Limb (tissue), 2 donors: ENCODE data around the gene ATP6V1E1.
"Not testable (repeated sequence)": the region's sequence is repeated elsewhere in the genome, so short reads cannot be mapped to it uniquely, and the experiment has no call there.

Source experiments
- DNase-seq, 2 donors: peaks; one replicate each; pipeline ENCODE4 v3.0.0-alpha.2; 2016; ENCODE audit errors: extremely low spot score in 2 of 2

ATP6V1E1 gene

GRCh38 chr22:17581056-17581455 lies 47.5 kb downstream of the ATP6V1E1 start:
- no peak for DNase-seq

- no peak for DNase-seq
Measured at GRCh38 chr22:17580441-17581031, 48.0 kb downstream of the ATP6V1E1 start.

GRCh38 chr22:17579535-17579981 lies 49.0 kb downstream of the ATP6V1E1 start:
- no peak for DNase-seq

GRCh38 chr22:17578136-17578754 lies 50.3 kb downstream of the ATP6V1E1 start:
- DNase-seq = peak; percentile 49 to 53

GRCh38 chr22:17576470-17576869 lies 52.1 kb downstream of the ATP6V1E1 start:
- DNase-seq = no peak

- no peak for DNase-seq
Measured at GRCh38 chr22:17575681-17576080, 52.9 kb downstream of the ATP6V1E1 start.

GRCh38 chr22:17575151-17575550 lies 53.4 kb downstream of the ATP6V1E1 start:
- no peak for DNase-seq

- peak; percentile 43 to 72 for DNase-seq
Measured at GRCh38 chr22:17570851-17571631, 57.5 kb downstream of the ATP6V1E1 start.

- DNase-seq = no peak
Measured at GRCh38 chr22:17569971-17570511, 58.5 kb downstream of the ATP6V1E1 start.

- no peak for DNase-seq
Measured at GRCh38 chr22:17566776-17567175, 61.8 kb downstream of the ATP6V1E1 start.

- DNase-seq = not testable (repeated sequence)
Measured at GRCh38 chr22:17566016-17566687, 62.4 kb downstream of the ATP6V1E1 start.

- peak in 1 of 2 donors; percentile 21 for DNase-seq
Measured at GRCh38 chr22:17563936-17564391, 64.6 kb downstream of the ATP6V1E1 start.

- no peak for DNase-seq
Measured at GRCh38 chr22:17562906-17563870, 65.4 kb downstream of the ATP6V1E1 start, which contains the start of gene SLC25A18. Gene SLC25A18, plus strand, starts transcription at chr22:17563498. Its CDS starts 16,447 bp downstream, at chr22:17579945.

- DNase-seq = no peak
Measured at GRCh38 chr22:17559188-17559587, 69.4 kb downstream of the ATP6V1E1 start.

- DNase-seq = no peak
Measured at GRCh38 chr22:17554814-17555213, 73.7 kb downstream of the ATP6V1E1 start.

GRCh38 chr22:17552737-17553136 lies 75.8 kb downstream of the ATP6V1E1 start:
- DNase-seq = no peak

GRCh38 chr22:17549655-17550054 lies 78.9 kb downstream of the ATP6V1E1 start:
- DNase-seq = no peak

GRCh38 chr22:17549183-17549582 lies 79.4 kb downstream of the ATP6V1E1 start:
- no peak for DNase-seq

GRCh38 chr22:17548756-17549035 lies 79.9 kb downstream of the ATP6V1E1 start:
- no peak for DNase-seq

- DNase-seq = no peak
Measured at GRCh38 chr22:17548010-17548755, 80.4 kb downstream of the ATP6V1E1 start.
